Endothelial cell of umbilical vein (primary cell): Measurements from ENCODE around the gene SLC25A3. TPM values are rescaled to one million over a fixed set of nuclear protein-coding genes. Genes with fewer than 3 reads are reported as not detected.

Experiments used
- BruUV-seq: library from RNA; stranded (reverse); fragments of 400-500 nt; replicated peaks from 2 replicates; lab custom pipeline; 2021; lab: Mats Ljungman, UMichigan
- CTCF ChIA-PET: fragments of 300-600, 350-600 bp; sonication (Branson Sonifier 250); formaldehyde crosslinking; loops from one replicate; lab custom pipeline; 2021; ENCODE audit warnings: antibody characterized with exemption, inconsistent platforms; lab: Charles Lee
- POLR2A ChIA-PET: fragments of 300-600, 350-600 bp; sonication (Branson Sonifier 250); formaldehyde crosslinking; loops from one replicate; lab custom pipeline; 2021; ENCODE audit warnings: antibody characterized with exemption, inconsistent platforms; lab: Charles Lee
- DNase-seq: peaks from one replicate; pipeline ENCODE4 v3.0.0-alpha.2; 2011; ENCODE audit warnings: low read depth, low spot score
- FAIRE-seq: peaks from 2 replicates; lab custom pipeline; 2011; peaks lifted over from hg19 to GRCh38; lab: Jason Lieb, UNC
- H2AFZ ChIP-seq: 2 replicates; pipeline ENCODE4 v1.6.0; 2012; ENCODE audit warnings: low read depth, low read length, control low read depth, inconsistent platforms
- H3K27ac ChIP-seq: 2 replicates; pipeline ENCODE4 v1.5.1; 2011; ENCODE audit warnings: low read depth, mild to moderate bottlenecking, control low read depth, low read length, moderate library complexity; ENCODE audit not compliant: insufficient read depth
- H3K27me3 ChIP-seq, 2 experiments: 2 replicates each; pipeline versions ENCODE4 v1.6.0 to v1.6.1; 2011; ENCODE audit warnings: low read length in 2 of 2, mixed read lengths in 1 of 2; ENCODE audit not compliant: control insufficient read depth in 2 of 2, insufficient read depth in 2 of 2
- H3K36me3 ChIP-seq, 2 experiments: 2 replicates in 1 of 2; 3 replicates in 1 of 2; pipeline ENCODE4 v1.5.1; 2011; ENCODE audit warnings: low read length in 2 of 2, mild to moderate bottlenecking in 1 of 2, moderate library complexity in 1 of 2; ENCODE audit not compliant: control insufficient read depth in 2 of 2, insufficient read depth in 2 of 2; ENCODE audit errors: extremely low read depth in 1 of 2
- H3K4me1 ChIP-seq: 3 replicates; pipeline ENCODE4 v1.5.1; 2011; ENCODE audit warnings: mild to moderate bottlenecking, low read length; ENCODE audit not compliant: control insufficient read depth, insufficient read depth; ENCODE audit errors: extremely low read depth
- H3K4me2 ChIP-seq: 2 replicates; pipeline ENCODE4 v1.6.1; 2011; ENCODE audit warnings: low read length, control low read depth, mixed read lengths; ENCODE audit not compliant: insufficient read depth
- H3K4me3 ChIP-seq, 3 experiments: fragments of 200-600 bp in 1 of 3; sonication (generic), shearing (Covaris generic) in 1 of 3; replicated peaks in 1 of 3; 2 replicates each; pipeline ENCODE4 v1.5.1; 2011 to 2016; ENCODE audit warnings: control low read depth in 3 of 3, low read length in 3 of 3, mild to moderate bottlenecking in 2 of 3, inconsistent platforms in 1 of 3, low read depth in 1 of 3, moderate library complexity in 1 of 3; ENCODE audit not compliant: insufficient read depth in 1 of 3
- H3K79me2 ChIP-seq: 2 replicates; pipeline ENCODE4 v1.6.0; 2012; ENCODE audit warnings: low read length, inconsistent platforms; ENCODE audit not compliant: control insufficient read depth, insufficient read depth
- H3K9ac ChIP-seq: replicated peaks from 2 replicates; pipeline ENCODE3; 2011; ENCODE audit warnings: low read length, control low read depth; ENCODE audit not compliant: insufficient read depth; ENCODE audit errors: extremely low read depth
- H3K9me1 ChIP-seq: replicated peaks from 3 replicates; pipeline ENCODE4 v1.6.0; 2011; ENCODE audit warnings: mild to moderate bottlenecking, low read length; ENCODE audit not compliant: control insufficient read depth, insufficient read depth; ENCODE audit errors: extremely low read depth
- H3K9me3 ChIP-seq: replicated peaks from 2 replicates; pipeline ENCODE4 v1.5.1; 2012; ENCODE audit warnings: low read length, inconsistent platforms; ENCODE audit not compliant: control insufficient read depth, insufficient read depth
- H4K20me1 ChIP-seq: replicated peaks from 2 replicates; pipeline ENCODE3; 2011; ENCODE audit warnings: mild to moderate bottlenecking, low read length; ENCODE audit not compliant: control insufficient read depth, insufficient read depth; ENCODE audit errors: extremely low read depth
- EZH2 ChIP-seq: IDR thresholded peaks from 2 replicates; pipeline ENCODE4 v1.6.1; 2012; ENCODE audit warnings: borderline replicate concordance, low read depth, mild to moderate bottlenecking, moderate library complexity, low read length, inconsistent platforms; ENCODE audit not compliant: severe bottlenecking
- FOS ChIP-seq: IDR thresholded peaks from 2 replicates; pipeline ENCODE4 v1.6.1; 2011; ENCODE audit warnings: mild to moderate bottlenecking, low read length, moderate library complexity, borderline replicate concordance; ENCODE audit not compliant: insufficient read depth
- GATA2 ChIP-seq: IDR thresholded peaks from 2 replicates; pipeline ENCODE4 v1.7.0; 2011; ENCODE audit warnings: low read depth, mild to moderate bottlenecking, moderate library complexity, mixed read lengths, low read length; ENCODE audit not compliant: insufficient read length, insufficient read depth
- JUN ChIP-seq: IDR thresholded peaks from 2 replicates; pipeline ENCODE4 v1.6.1; 2011; ENCODE audit warnings: borderline replicate concordance, low read depth; ENCODE audit not compliant: insufficient read length, insufficient read depth
- MYC ChIP-seq: IDR thresholded peaks from one replicate; pipeline ENCODE4 v1.6.1; 2011; ENCODE audit warnings: mild to moderate bottlenecking, low read depth, low read length
- POLR2A ChIP-seq: IDR thresholded peaks from 2 replicates; pipeline ENCODE4 v1.6.1; 2012; ENCODE audit warnings: low read depth, mild to moderate bottlenecking, control low read depth, low read length
- POLR2AphosphoS5 ChIP-seq: IDR thresholded peaks from 2 replicates; pipeline ENCODE4 v1.6.1; 2012; ENCODE audit warnings: low read depth, mild to moderate bottlenecking, control low read depth, low read length, moderate library complexity; ENCODE audit not compliant: insufficient read depth
- dilution Hi-C: fragments of 300-500 bp; cut with MboI; formaldehyde crosslinking; loops from one replicate; pipeline ENCODE4 v1.15.0; 2019; ENCODE audit warnings: low sequenced_read_pairs; ENCODE audit not compliant: extremely low pct_ligation_motif_present
- intact Hi-C: fragments of 100-400 bp; cut with micrococcal nuclease; formaldehyde crosslinking; loops from one replicate; pipeline ENCODE4 v1.10.0; 2022
- polyA plus RNA-seq, 4 experiments: library from polyadenylated mRNA; depleted of rRNA in 3 of 4; stranded (reverse) in 3 of 4; unstranded in 1 of 4; fragments of >200 nt; gene quantifications; 2 replicates each; pipeline versions ENCODE4 v1.2.1 to v1.2.3, GENCODE V29; 2011 to 2012; ENCODE audit warnings: missing spikeins in 1 of 4
- total RNA-seq: library from RNA; stranded (reverse); gene quantifications from 2 replicates; pipeline ENCODE4 v1.2.3, GENCODE V29; 2021
- TF ChIP-seq, protein P1 (sequence below), 2 donors: IDR thresholded peaks; 1 replicate in 1 of 2; 2 replicates in 1 of 2; pipeline ENCODE4 v1.5.1; 2011; ENCODE audit warnings: low read length in 2 of 2, mild to moderate bottlenecking in 2 of 2, moderate library complexity in 2 of 2, control low read depth in 1 of 2, inconsistent platforms in 1 of 2, low read depth in 1 of 2; ENCODE audit not compliant: insufficient read depth in 1 of 2; ENCODE audit errors: extremely low read depth in 1 of 2
- TF ChIP-seq, protein P2 (sequence below): IDR thresholded peaks from 2 replicates; pipeline ENCODE4 v1.6.1; 2011; ENCODE audit not compliant: insufficient read depth, insufficient read length

Gene SLC25A3
- total and polyA plus RNA-seq, 2 donors (not counting 3 experiments of a cell fraction or from before 2014, with no cell fraction given): 797 to 1,103 TPM

DNA sequence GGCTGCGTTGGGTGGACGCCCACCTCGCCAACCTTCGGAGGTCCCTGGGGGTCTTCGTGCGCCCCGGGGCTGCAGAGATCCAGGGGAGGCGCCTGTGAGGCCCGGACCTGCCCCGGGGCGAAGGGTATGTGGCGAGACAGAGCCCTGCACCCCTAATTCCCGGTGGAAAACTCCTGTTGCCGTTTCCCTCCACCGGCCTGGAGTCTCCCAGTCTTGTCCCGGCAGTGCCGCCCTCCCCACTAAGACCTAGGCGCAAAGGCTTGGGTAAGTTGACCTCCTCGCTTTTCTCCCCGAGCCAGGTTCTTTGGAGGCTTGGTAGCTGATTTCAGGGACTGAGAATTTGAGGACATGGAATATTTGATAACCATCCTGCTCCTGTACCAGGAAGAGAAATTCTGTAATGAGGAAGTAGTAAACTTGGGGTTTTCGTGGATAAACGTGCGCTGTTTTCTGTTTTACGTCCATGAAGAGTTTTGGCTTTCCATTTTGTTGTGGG lies 52.1 kb downstream of the SLC25A3 start:
- Histone ChIP-seq H3K36me3 (peaks cover 5 to 8% of the 10 kb centered on the region in 2 experiments), H3K79me2 (peaks cover 55% of the 10 kb centered on the region), H3K9me3 (no peaks in the 10 kb centered on the region), H3K9me1 (no peaks in the 10 kb centered on the region), H3K4me3 (peak overlapping the region; percentile 67 to 89 (median 87)), H3K4me1 (peaks cover 11% of the 10 kb centered on the region), H3K4me2 (peak overlapping the region; percentile 99), H3K27me3 (no peaks in the 10 kb centered on the region), H2AFZ (peak overlapping the region; percentile 94), H3K27ac (peak overlapping the region; percentile 50), H4K20me1 (no peaks in the 10 kb centered on the region), H3K9ac (peak overlapping the region; percentile 81)
- ChIA-PET CTCF (interaction anchor here (0.9 to 1.7 kb wide), 5 partner anchors 10 to 79 kb away, joined by 3 to 11 read pairs (median 4); no protein-coding TSS in a partner anchor), POLR2A (no interaction called here)
- intact Hi-C loops: loop anchor here (1.0 to 2.0 kb wide), 5 partner anchors 39 to 155 kb away; partner anchors contain the start of genes SLC25A3 and TMPO
- peak; percentile 45 for DNase-seq
- dilution Hi-C loops: no loop called here
- BruUV-seq: no TSS peak
- TF ChIP-seq MYC (no peak), POLR2A (no peak), GATA2 (no peak), POLR2AphosphoS5 (no peak), FOS (no peak), JUN (no peak), EZH2 (no peak)
- TF ChIP-seq, protein P1, sequence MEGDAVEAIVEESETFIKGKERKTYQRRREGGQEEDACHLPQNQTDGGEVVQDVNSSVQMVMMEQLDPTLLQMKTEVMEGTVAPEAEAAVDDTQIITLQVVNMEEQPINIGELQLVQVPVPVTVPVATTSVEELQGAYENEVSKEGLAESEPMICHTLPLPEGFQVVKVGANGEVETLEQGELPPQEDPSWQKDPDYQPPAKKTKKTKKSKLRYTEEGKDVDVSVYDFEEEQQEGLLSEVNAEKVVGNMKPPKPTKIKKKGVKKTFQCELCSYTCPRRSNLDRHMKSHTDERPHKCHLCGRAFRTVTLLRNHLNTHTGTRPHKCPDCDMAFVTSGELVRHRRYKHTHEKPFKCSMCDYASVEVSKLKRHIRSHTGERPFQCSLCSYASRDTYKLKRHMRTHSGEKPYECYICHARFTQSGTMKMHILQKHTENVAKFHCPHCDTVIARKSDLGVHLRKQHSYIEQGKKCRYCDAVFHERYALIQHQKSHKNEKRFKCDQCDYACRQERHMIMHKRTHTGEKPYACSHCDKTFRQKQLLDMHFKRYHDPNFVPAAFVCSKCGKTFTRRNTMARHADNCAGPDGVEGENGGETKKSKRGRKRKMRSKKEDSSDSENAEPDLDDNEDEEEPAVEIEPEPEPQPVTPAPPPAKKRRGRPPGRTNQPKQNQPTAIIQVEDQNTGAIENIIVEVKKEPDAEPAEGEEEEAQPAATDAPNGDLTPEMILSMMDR (IDR thresholded peaks at IDR 0.05; ENCODE audit: extremely low read depth in 1 of 2, insufficient read depth in 1 of 2, low read depth in 1 of 2, low read length in 2 of 2): no peak
- TF ChIP-seq, protein P2, sequence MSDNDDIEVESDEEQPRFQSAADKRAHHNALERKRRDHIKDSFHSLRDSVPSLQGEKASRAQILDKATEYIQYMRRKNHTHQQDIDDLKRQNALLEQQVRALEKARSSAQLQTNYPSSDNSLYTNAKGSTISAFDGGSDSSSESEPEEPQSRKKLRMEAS: no peak
- FAIRE-seq: no peak
